ENCODE measurements around the gene ZMYM3.
A peak's percentile ranks its signal among the peaks of the same experiment; 100 is the strongest.

- TF ChIP-seq POLR2A (IDR thresholded peaks at IDR 0.05) (peak; percentile 75 to 93 (median 92)), CTCF (IDR thresholded peaks at IDR 0.05) (peak in 1 of 7 experiments; percentile 6)
Observed at GRCh38 chrX:71214604-71215337, 39.2 kb downstream of the ZMYM3 start.

Data from body of pancreas (tissue), 4 donors.